ENCODE measurements around the gene TAF11.

GRCh38 chr6:34859951-34860350 is 27.9 kb downstream of the TAF11 start:
- no peak for TF ChIP-seq CTCF (IDR thresholded peaks at IDR 0.05; ENCODE audit: poor library complexity)
- TF ChIP-seq EZH2phosphoT487 (IDR thresholded peaks at IDR 0.05; ENCODE audit: low read depth, severe bottlenecking, unreplicated experiment) = no peak
- TF ChIP-seq EZH2 (IDR thresholded peaks at IDR 0.05; ENCODE audit: borderline replicate concordance) = no peak
